GM18868 (cell line): ENCODE data around the gene ARHGAP42.

Source experiments
- ATAC-seq: cut with Tn5 transposase; IDR thresholded peaks from one replicate; pipeline ENCODE4 v1.9.1; 2021; ENCODE audit warnings: mild to moderate bottlenecking, moderate library complexity; ENCODE audit not compliant: unreplicated experiment

The ARHGAP42 gene

DNA sequence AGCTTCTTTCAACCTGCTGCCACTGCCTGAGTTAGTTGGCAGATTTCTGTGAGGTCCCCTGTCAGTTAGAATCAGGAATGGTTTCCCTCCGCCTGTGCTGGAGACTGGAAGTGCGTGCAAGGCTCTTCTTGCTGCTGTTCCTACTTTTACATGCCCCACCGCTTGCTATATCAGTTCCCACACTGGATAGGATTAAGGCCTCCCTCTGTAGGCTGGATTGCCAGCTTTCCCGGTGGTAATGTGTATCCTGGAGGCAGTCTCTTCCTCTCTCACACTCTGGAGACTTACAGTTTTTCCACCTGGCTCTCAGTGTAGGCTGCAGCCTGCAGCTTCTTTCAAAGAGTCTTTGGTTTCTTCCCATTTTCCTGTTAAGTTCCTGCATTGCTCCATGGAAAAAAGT, 66.5 kb downstream of the ARHGAP42 start:
- no peak for ATAC-seq

DNA sequence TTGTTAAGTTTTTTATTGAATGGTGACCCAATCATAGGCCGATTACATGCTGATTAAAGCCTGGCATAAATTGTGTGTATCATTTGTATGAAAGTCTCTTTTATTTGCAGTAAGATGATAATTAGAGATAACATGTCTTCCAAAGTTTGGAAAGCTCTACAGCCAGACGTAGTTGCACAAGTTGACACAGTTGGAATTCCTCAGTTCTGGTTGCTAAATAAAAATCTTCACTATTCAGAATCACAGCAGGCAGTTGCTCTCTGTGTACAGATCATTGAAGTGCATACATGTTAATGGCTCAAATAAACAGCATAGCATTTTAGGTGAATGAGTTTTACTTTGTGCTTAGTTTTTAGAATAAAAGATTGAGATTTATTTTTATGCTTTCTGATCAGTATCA, 69.5 kb downstream of the ARHGAP42 start:
- ATAC-seq: no peak

DNA sequence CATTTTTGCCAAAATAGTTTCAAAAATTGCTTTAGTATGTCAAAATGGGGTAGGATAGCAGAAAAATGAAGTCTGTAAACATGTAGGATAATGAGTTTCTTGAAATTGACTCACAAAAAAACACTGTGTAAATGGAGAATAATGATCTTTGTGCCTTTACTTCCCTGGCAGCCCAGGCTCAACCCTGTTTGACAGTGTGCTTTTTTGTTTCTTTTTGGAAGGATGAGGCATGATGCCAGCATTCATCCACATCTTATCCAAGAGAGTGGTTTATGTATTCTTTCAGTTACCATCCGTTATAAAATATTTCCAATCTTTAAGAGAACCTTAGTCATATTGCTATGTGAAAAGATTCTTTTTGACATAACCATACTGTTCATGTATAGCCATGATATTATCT, 70.6 kb downstream of the ARHGAP42 start:
- ATAC-seq: no peak

DNA sequence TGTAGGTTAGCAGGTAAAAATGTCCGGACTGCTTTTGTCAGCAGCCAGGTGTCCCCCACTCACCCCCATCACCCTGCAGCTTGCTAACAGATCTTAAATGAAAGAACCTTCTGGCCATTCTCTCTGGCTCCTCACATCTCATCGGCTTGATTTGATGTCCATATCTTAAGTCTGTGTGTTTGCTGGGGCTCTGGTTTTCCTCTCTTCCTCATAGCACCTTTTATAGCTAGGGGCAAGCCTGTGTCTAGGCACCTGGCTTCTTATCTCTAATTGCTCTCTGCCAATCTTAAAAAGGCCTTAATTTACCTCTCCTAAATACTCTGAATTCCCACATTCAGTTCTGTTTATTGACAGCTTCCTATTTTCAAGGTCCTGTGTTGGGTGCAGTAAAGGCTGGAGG, 72.0 kb downstream of the ARHGAP42 start:
- no peak for ATAC-seq

DNA sequence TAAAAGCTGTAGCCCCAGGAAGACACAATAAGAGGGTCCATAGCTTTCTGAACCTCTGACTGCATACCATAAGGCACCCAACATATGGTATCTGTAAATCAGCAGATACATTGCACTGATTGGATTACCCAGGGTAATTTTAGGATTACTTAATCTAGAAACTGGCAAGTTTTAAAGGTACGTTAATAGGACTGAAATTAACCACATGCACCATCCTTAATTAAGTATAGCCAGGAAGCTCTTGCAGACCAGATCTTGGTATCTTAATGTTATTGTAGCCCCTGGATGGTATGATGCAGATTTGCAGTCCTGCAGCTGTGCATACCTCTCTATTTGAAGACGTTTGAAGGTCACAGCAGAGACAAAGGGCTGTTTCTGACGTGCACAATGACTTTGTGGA, 72.8 kb downstream of the ARHGAP42 start:
- no peak for ATAC-seq

DNA sequence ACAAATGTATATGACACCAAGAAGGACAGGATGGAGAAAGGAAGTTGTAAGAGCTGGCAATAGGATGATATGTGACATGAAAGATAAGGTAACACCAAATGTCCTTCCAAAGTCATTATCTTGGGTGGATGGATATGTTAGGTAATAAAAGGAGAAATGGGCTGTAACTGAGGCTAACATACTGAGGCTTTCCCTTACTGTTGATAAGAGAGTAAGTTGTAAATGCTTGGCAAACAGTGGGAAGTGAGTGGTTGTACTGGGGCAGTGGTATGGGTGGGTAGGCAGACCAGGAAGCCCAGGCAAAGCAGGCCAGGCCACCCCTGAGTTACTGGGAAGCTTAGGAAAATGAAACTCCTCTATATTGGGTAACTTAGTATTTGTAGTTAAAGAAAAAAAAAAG, 73.7 kb downstream of the ARHGAP42 start:
- no peak for ATAC-seq

DNA sequence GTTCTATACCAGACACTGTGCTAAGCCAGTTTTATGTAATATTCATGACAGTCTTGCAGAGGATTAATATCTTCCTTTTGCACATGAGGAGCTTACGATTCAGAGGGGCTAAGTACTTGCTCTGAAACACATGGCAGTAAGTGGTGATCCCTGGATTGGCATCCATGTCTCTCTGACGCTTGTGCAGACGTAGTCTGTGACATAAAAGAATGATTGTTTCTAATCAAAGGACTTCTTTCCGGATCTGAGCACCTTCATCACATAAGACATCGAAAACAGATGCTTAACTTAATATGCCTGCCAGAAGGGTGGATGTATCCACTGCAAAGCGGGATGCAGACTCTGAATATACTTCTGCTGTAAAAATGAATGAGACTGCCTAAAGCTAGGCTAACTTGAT, 74.8 kb downstream of the ARHGAP42 start:
- no peak for ATAC-seq

DNA sequence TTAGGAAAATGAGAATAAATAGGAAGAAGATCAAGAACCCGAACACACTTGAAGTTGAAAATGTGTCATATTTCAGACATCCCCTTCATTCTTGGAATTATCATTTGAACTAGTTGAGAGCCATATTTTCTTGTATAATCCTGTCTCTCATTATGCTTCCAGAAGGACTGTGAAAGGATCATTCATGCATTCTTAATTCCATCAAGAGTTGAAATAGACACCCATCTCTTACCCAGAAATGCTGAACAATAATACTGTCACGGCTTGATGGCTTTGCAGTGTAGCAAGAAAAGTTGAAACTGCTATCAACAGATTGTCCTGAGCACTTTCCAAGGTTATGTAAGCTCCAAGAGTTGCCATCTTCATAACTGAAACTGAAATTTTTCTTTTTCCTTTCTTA, 79.7 kb downstream of the ARHGAP42 start:
- no peak for ATAC-seq

DNA sequence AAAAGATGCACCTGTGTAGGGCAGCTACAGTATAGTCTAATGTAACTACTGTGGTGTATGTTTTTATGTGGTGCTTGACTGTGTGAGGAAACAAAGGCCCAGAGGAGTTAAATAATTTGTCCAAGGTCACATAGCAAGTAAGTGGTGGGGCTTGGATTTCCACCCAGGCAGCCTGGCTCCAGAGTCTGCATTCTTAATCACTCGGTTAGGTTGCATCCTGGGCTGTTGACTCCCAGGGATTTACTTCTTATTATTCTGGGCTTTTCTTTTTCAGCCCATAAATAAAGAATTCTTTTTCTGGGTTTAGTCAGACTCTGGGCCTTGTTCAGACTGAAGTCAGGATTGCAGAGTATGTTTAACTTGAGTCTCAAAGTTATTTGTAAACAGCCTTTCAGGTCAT, 82.1 kb downstream of the ARHGAP42 start:
- ATAC-seq: no peak

DNA sequence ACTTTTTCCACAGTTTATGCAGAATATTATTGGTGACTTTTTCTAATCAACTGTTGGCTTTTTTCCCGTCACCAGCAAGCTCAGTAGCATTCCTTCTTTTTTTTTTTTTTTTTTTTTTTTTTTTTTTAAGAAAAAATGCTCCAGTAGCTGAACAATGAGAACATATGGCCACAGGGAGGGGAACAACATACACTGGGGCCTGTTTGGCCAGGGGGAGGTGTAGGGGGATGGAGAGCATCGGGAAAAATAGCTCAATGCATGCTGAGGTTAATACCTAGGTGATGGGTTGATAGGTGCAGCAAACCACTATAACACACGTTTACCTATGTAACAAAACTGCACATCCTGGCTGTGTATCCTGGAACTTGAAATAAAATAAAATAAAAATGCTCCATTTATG, 82.5 kb downstream of the ARHGAP42 start:
- no peak for ATAC-seq

DNA sequence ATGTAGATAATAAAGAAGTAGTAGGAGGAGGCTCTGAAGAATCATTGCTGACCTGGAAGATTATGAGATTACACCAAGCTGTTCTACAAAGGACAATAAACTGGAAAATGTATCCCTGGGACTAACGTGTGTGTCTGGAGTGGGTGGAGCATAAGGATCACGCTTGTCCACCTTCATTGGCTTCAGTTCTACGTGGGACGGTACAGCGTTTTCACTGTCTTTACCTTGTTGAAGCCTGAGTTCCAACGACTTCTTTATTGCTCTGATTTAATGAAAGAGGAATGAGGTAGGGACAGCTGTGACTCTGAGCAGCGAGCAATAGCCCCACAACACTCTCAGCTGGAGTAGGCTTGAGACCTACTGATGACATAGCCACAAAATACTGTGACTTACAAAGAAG, 87.0 kb downstream of the ARHGAP42 start:
- ATAC-seq: no peak

DNA sequence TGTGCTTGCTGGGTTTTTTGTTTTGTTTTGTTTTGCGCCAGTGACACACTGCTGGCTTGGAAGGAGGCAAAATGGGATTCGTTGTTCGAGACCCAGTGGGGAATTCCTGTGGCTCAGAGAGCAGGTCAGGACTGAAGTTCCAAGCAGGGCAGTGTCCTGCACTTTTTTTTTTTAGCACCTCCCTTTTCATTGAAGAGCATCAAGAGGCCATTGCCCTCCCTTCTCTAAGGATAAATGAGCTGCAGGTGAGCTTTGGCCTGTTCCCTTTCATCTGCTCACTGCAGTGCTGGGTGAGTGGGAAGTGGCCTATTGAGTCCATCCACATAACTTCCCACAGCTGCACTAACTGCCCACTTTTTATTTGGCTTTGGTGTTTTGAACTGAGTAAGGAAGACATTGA, 87.8 kb downstream of the ARHGAP42 start:
- ATAC-seq: no peak

DNA sequence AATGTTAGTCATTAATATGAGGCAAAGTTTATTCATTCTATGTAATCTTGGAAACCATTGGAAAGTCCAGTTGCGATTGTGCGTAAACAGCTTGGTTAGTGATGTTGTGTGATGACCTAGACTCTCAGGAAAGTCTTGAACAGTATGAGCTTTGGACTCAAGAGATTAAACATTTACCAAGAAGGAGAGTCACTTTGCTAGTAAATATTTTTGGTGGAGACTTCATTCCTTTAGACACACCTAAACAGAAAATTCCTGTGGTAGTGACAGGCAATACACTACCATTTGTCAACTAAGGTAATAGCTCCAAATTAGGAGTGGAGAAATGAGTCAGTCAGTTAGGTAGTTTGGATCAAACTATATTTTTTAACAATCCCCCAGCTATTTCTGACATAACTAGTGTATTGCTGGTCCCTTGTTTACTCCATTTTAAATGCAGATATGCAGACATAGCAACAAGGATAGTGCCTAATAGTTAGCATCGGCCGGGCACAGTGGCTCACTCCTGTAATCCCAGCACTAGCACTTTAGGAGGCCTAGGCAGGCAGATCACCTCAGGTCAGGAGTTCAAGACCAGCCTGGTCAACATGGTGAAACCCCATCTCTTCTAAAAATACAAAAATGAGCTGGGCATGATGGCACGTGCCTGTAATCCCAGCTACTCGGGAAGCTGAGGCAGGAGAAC, 89.3 kb downstream of the ARHGAP42 start:
- no peak for ATAC-seq

DNA sequence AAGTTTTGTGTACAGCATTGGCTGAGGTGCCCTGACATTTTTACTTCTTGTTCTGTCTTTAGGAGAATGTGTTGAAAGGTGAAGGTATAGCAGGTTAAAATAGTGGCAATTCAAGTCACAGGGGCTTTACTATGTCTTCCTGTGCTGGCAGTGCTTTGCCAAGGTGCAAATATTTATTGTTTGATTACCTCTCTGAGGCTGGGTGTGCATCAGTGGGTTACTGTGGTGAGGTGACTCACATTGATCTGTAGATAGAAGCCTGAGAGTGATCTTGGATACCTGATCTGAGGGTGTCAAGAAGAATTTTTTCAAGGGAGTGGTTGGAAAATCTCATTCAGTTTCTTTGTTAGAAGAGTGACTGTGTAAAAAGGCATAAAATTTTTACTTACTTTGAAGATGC, 90.0 kb downstream of the ARHGAP42 start:
- no peak for ATAC-seq

DNA sequence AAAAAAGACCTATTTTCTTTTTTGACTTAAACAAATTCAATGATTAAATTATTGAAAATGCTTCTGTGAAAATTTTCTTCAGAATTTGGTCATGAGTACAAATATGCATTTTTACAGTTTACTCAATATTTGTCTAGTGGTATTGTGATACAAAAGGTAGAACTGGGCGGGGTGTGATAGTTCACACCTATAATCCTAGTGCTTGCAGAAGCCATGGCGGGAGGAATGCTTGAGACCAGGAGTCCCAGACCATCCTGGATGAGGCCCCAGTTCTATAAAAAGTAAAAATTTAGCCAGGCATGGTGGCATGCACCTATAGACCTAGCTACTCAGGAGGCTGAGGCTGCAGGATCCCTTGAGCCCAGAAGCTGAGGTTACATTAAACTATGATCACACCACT, 90.6 kb downstream of the ARHGAP42 start:
- ATAC-seq: no peak

DNA sequence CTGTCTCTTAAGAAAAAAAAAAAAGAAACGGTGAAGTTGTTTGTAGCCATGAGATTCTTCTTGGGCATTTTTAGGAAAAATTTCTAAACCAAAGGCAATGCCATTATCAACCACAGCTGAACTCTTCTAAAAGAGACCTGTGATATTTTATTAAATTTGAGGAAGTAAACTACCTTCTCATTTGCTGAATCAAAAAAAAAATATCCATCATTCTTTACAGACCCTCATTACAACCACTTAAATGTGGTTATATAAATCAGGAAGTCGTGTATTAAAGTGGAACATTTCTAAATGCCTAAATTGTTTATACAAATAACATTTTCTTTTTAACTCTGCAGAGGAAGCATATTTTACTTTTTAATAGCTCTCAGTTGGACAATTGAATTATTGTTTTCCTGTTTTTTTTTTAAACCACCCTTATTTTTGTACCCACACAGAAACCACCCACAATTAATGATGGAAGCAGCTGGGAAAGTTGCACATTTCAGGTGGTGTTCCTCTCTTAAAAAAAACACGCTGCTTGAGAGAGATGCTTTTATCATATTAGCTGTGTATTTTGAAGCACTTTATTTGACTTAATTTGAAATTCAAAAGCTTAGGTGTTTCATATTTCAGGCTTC, 91.2 kb downstream of the ARHGAP42 start:
- ATAC-seq: no peak

DNA sequence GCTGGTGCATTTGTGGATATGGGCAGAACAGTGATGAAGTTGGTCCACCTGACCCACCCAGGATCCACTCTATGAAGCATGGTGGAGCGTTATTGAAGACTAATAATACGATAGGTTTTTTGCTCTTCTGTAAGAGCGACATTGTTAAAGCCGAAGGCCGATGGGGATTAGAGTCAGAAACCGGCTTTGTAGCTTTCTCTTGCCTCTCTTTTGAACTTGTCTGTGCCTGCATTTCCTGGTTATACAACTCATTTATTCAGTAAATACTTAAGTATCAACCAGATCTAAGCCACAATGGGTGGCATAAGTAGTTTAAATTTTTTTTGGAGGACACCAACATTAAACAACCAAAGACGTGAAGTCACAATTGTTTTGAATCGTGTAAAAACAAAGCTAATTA, 93.4 kb downstream of the ARHGAP42 start:
- no peak for ATAC-seq

DNA sequence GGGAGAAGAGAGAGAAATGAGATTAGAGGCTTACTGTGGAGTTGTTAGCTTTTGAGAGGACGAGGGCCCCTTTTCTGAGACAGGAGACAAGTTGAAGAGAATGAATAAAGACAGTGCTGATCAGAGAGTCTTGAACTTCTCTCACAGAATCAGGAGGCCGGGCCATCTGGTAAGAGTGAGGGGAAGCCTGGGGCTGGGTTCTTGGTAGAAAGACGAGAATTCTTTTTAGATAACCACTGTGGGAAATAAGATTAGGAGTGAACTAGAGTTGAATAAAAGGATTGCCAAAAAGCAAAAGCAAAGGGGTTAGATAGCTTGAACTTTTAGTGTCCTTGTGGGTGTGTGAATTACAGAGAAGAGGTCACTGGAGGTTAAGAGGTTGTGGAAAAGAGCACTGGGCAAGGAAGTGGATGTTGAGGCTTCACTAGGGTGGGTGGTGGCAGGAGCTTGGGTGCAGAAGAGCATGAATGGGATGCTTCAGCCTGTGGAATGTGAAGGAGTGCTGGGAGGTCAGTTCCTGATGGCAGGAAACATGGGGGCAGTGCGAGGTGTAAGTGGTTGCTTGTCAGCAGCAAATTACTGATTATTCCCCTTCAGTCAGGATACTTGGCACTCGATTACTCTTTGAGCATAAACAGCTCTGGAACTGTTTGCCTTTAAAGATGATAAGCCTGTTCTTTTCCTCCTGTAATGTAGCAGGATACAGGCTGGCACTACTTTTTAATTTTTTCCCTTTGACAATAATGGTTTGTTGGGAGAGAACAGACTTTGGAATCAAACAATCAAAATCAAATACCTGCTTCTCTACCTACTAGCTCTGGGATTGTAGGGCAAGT, 98.3 kb downstream of the ARHGAP42 start:
- no peak for ATAC-seq

DNA sequence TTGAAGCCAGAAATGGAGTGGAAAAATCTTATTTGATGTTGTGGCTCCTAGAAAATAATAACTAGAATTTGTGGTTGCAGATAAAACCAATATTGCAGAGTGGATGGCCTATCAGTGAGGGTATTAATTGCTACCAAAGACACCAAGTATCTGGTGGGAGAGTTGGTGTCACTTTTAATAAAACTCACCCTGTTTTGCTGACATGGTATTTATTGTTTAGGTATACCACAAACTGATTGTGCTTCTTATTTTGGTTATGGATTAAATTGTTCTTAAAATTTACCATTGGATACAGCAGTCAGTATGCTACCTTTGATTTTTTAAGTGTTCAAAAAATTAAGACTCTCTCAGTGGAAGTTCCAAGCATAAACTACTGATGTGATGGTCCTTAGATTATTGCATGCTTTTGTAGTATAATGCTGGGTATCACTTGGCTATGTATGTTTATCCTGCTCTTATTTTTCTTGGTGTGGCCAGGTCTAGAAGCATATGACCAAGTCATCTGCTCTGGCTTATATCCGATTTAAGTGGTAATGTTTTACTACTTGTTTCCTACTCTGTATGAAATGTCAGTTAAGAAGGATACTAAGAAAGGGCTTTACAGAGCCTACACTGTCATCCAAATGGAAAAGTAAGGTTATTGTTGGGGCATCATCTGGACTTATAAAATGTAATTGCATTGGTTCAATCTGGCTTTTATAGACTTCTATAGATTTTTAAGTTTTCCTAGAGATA, 101.6 kb downstream of the ARHGAP42 start:
- no peak for ATAC-seq

DNA sequence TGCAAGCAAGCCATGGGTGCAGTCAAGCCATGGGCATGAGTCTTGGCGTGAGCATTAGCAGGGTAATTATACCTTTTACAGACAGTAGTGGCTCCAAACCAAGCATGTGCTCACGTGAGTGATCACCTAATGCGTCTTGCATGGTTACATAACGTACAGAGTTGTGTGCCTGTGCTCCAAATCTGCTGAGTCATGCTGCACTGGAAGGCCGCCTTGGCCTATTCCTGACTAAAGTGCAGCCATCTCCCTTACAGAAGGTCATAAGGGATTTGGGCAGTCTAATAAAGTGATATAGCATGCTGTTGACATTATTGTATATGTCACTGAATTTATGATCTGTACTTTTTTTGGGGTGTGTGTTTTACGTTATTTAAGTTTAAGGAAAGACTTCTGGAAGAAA, 102.4 kb downstream of the ARHGAP42 start:
- ATAC-seq: no peak

DNA sequence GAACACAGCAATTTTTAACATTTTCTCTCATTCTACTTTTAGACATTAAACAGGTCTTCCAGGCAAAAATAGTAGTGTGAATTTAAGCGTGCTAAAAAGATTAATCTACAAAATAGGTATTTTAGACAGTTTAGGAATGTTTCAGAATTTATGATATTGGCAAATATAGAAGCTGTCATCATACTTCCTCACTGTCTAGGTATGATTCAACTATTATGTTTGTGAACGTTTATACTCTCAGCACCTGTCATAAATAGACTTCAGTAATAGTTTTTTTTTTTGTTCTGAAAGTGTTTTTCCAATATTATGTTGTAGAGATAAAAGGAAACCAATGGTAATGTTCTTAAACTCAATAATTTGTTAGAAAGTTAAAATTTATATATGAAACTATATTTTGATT, 103.0 kb downstream of the ARHGAP42 start:
- ATAC-seq: no peak
